ENCODE results near the gene F10. TPM values are rescaled to one million over a fixed set of nuclear protein-coding genes. Genes with fewer than 3 reads are reported as not detected.

F10 gene
- total and polyA plus RNA-seq, 11 donors, result 2.4 to 13.6 (median 9.2) TPM

- peak in 2 of 5 donors; percentile 13 to 56 for DNase-seq
- no peak overlapping the region for H3K4me3 ChIP-seq
- no peak overlapping the region for H3K27ac ChIP-seq
- no peaks in the 10 kb centered on the region for H3K9me3 ChIP-seq
- no peak for ATAC-seq
- H3K27me3 ChIP-seq, result no peaks in the 10 kb centered on the region
- WGBS, 4 donors, result 92 to 95% (median 95%) methylated on average over 23 to 26 of the region's 26 CpGs
- TF ChIP-seq CTCF (IDR thresholded peaks at IDR 0.05), result no peak
- TF ChIP-seq POLR2A (IDR thresholded peaks at IDR 0.05), result no peak
- intact Hi-C loops (cut with DNase I), result no loop called here
- H3K4me1 ChIP-seq, result no peaks in the 10 kb centered on the region
- peaks cover 0 to 12% (median 0%) of the 10 kb centered on the region in 9 donors for H3K36me3 ChIP-seq
Measured at GRCh38 chr13:113140677-113141600, 18.3 kb downstream of the F10 start.

DNA sequence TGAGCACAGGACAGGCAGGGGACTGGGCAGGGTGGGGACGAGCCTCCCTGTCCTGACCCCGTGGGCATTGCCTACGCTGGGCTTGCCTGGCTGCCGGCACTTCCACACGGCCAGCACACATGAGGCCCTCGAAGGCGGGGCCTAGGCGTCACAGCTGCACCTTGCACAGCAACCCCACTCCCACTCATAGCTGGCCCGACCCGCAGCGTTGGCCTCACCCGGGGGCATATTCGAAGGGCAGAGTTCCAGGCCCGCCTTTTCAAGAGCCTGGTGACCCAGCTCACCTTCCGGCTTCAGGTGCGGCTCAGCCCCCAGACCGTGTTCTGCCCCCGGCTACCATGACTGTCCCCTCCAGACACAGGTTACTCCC lies 19.0 kb downstream of the F10 start:
- TF ChIP-seq CTCF (IDR thresholded peaks at IDR 0.05) (no peak), POLR2A (IDR thresholded peaks at IDR 0.05) (no peak)
- Histone ChIP-seq H3K27me3 (no peaks in the 10 kb centered on the region), H3K9me3 (no peaks in the 10 kb centered on the region), H3K27ac (no peak overlapping the region), H3K36me3 (peaks cover 0 to 12% (median 0%) of the 10 kb centered on the region in 9 donors), H3K4me3 (no peak overlapping the region), H3K4me1 (no peaks in the 10 kb centered on the region)
- WGBS, 4 donors, result 90 to 94% (median 92%) methylated on average over 16 to 18 of the region's 18 CpGs
- intact Hi-C loops (cut with DNase I), result no loop called here
- DNase-seq (peak in 1 of 5 donors; percentile 7), ATAC-seq (no peak)

DNA sequence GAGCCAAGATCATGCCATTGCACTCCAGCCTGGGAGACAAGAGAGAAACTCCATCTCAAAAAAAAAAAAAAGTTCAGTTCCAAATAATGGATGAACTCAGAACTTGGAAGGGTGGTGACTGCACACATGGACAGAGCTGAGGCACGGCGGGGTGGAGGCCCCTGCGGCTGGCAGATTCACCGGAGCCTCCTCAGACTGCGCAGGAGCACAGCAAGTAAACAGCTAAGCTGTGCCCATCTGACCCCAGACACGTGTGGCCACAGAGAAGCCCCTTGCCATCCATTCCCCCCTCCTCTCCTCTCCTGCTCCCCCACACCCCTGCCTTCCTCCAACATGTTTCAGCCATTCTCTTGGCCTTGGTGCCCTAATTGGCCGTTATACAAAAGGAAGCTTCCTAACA lies 20.3 kb downstream of the F10 start:
- DNase-seq (no peak), ATAC-seq (no peak)
- H3K9me3 ChIP-seq, result no peaks in the 10 kb centered on the region
- H3K4me3 ChIP-seq, result no peak overlapping the region
- peaks cover 0 to 12% (median 0%) of the 10 kb centered on the region in 9 donors for H3K36me3 ChIP-seq
- no peaks in the 10 kb centered on the region for H3K27me3 ChIP-seq
- H3K4me1 ChIP-seq, result no peaks in the 10 kb centered on the region
- intact Hi-C loops (cut with DNase I), result no loop called here
- 84 to 89% (median 87%) methylated on average over 7 of the region's 7 CpGs for WGBS, 4 donors
- TF ChIP-seq CTCF (IDR thresholded peaks at IDR 0.05) (no peak), POLR2A (IDR thresholded peaks at IDR 0.05) (no peak)
- H3K27ac ChIP-seq, result no peak overlapping the region

DNA sequence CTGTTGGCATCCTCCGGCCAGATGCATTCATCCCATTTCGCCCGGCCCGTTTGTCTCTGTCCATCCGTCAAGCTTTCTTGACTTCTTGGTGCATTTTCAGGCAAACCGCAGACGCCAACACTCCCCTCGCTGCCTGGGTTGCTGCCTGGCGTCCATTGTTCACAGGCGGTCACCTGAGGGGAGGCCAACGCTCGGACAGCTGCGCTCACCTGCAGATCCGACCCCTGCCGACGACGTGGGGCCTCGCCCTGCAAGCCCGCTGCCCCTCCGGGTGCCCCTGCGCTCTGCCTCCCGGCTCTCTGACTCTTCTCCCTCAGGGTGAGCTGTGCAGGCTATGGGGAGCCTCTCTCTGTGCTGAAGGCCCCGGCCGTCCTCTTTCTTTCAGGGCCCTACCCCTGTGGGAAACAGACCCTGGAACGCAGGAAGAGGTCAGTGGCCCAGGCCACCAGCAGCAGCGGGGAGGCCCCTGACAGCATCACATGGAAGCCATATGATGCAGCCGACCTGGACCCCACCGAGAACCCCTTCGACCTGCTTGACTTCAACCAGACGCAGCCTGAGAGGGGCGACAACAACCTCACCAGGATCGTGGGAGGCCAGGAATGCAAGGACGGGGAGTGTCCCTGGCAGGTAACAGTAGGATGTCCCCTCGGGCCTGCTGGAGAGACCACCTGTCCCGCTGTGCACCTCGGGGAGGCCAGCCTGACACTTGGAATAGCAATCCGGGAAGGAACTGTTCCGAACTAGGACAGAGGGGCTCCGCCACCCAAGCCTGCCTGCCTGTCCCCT lies 21.1 kb downstream of the F10 start:
- H3K9me3 ChIP-seq, result no peaks in the 10 kb centered on the region
- intact Hi-C loops (cut with DNase I), result no loop called here
- no peak overlapping the region for H3K4me3 ChIP-seq
- H3K36me3 ChIP-seq, result peaks cover 0 to 12% (median 0%) of the 10 kb centered on the region in 9 donors
- no peaks in the 10 kb centered on the region for H3K4me1 ChIP-seq
- ATAC-seq, result no peak
- H3K27me3 ChIP-seq, result no peaks in the 10 kb centered on the region
- peak in 1 of 5 donors; percentile 15 for DNase-seq
- no peak overlapping the region for H3K27ac ChIP-seq
- 84 to 90% (median 88%) methylated on average over 24 to 39 of the region's 39 CpGs for WGBS, 4 donors
- no peak for TF ChIP-seq POLR2A (IDR thresholded peaks at IDR 0.05)
- TF ChIP-seq CTCF (IDR thresholded peaks at IDR 0.05), result no peak

All from heart left ventricle (tissue), 16 donors.